SU-DHL-6 (cell line): ENCODE measurements around the gene CCDC127.

Source experiments
- EZH2phosphoT487 ChIP-seq: fragments of 200-600 bp; sonication (generic), shearing (Covaris generic); conservative IDR thresholded peaks from 2 replicates; pipeline ENCODE4 v1.6.1; 2018; ENCODE audit warnings: mild to moderate bottlenecking, antibody characterized with exemption, low read length, moderate library complexity, mixed read lengths
- TF ChIP-seq, protein P1 (sequence below): fragments of 200-600 bp; sonication (generic); IDR thresholded peaks from one replicate; pipeline ENCODE4 v1.5.1; 2017; ENCODE audit warnings: antibody characterized with exemption, mild to moderate bottlenecking, low read length, moderate library complexity; ENCODE audit not compliant: insufficient read depth, poor library complexity, severe bottlenecking

GRCh38 chr5:231661-232060 is 13.7 kb upstream of the CCDC127 start:
- TF ChIP-seq, protein P1, sequence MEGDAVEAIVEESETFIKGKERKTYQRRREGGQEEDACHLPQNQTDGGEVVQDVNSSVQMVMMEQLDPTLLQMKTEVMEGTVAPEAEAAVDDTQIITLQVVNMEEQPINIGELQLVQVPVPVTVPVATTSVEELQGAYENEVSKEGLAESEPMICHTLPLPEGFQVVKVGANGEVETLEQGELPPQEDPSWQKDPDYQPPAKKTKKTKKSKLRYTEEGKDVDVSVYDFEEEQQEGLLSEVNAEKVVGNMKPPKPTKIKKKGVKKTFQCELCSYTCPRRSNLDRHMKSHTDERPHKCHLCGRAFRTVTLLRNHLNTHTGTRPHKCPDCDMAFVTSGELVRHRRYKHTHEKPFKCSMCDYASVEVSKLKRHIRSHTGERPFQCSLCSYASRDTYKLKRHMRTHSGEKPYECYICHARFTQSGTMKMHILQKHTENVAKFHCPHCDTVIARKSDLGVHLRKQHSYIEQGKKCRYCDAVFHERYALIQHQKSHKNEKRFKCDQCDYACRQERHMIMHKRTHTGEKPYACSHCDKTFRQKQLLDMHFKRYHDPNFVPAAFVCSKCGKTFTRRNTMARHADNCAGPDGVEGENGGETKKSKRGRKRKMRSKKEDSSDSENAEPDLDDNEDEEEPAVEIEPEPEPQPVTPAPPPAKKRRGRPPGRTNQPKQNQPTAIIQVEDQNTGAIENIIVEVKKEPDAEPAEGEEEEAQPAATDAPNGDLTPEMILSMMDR: no peak
- TF ChIP-seq EZH2phosphoT487: no peak
